ENCODE data around the gene AP4S1. TPM values are rescaled to one million over a fixed set of nuclear protein-coding genes. Genes with fewer than 3 reads are reported as not detected.

AP4S1 gene
- total and polyA plus RNA-seq, 2 of the 8 experiments (the other 6 are each of a cell fraction or from before 2014, with no cell fraction given), result 2.8 to 9.9 TPM

- H3K23ac ChIP-seq (ENCODE audit: insufficient read length), result no peak overlapping the region
- H3K4ac ChIP-seq (replicated peaks; ENCODE audit: insufficient read length, low read depth, low read length), result no peak overlapping the region
- no peak overlapping the region for H2BK15ac ChIP-seq (ENCODE audit: low read length)
- H2BK12ac ChIP-seq (ENCODE audit: low read depth, low read length), result no peak overlapping the region
- H3K9me3 ChIP-seq (ENCODE audit: insufficient read depth in 2 of 2, low read depth in 1 of 2, low read length in 1 of 2), result no peaks in the 10 kb centered on the region
- H4K8ac ChIP-seq (ENCODE audit: extremely low read depth, insufficient read depth, low read length), result no peak overlapping the region
- H3K4me2 ChIP-seq (ENCODE audit: insufficient read depth in 1 of 2, low read depth in 2 of 2, low read length in 2 of 2), result no peak overlapping the region
- no peak overlapping the region for H2AK5ac ChIP-seq (ENCODE audit: low read depth, low read length)
- H3K14ac ChIP-seq (ENCODE audit: insufficient read length), result no peak overlapping the region
- no peak overlapping the region for H3K18ac ChIP-seq (ENCODE audit: extremely low read depth, low read length)
- no peak overlapping the region for H4K91ac ChIP-seq (replicated peaks; ENCODE audit: insufficient read length, low read length)
- peaks cover 0 to 7% (median under 1%) of the 10 kb centered on the region in 4 experiments; a peak in 5 of 7 replicates for H3K4me1 ChIP-seq (replicated peaks in 1 of 4; ENCODE audit: control insufficient read depth in 3 of 4, insufficient read depth in 4 of 4, low read length in 3 of 4)
- no peak overlapping the region for H4K5ac ChIP-seq (ENCODE audit: insufficient read length, low read depth, low read length)
- peaks cover 2 to 13% of the 10 kb centered on the region in 2 experiments for H4K20me1 ChIP-seq (replicated peaks in 1 of 2; ENCODE audit: control insufficient read depth in 1 of 2, insufficient read depth in 2 of 2, low read length in 2 of 2)
- H2BK20ac ChIP-seq (ENCODE audit: low read length), result no peak overlapping the region
- no peak overlapping the region for H2BK120ac ChIP-seq (replicated peaks; ENCODE audit: low read depth, low read length)
- H2BK5ac ChIP-seq (ENCODE audit: low read depth, low read length), result no peak overlapping the region
- no peaks in the 10 kb centered on the region for H3K36me3 ChIP-seq (ENCODE audit: control insufficient read depth in 2 of 4, insufficient read depth in 4 of 4, low read length in 3 of 4)
- H3K23me2 ChIP-seq (ENCODE audit: low read depth, low read length), result no peaks in the 10 kb centered on the region
- no peak overlapping the region for H3K56ac ChIP-seq (replicated peaks; ENCODE audit: insufficient read length, low read depth, low read length)
- TF ChIP-seq CTBP2 (IDR thresholded peaks at IDR 0.05; ENCODE audit: borderline replicate concordance, insufficient read depth, insufficient read length, low read length), result no peak
- TF ChIP-seq SIN3A (conservative IDR thresholded peaks at IDR 0.05 in 1 of 2, IDR thresholded peaks at IDR 0.05 in 1 of 2; ENCODE audit: low read depth in 1 of 2, low read length in 2 of 2), result no peak
- TF ChIP-seq GTF2F1 (IDR thresholded peaks at IDR 0.05; ENCODE audit: borderline replicate concordance, low read depth, low read length), result no peak
- TF ChIP-seq RXRA (IDR thresholded peaks at IDR 0.05; ENCODE audit: insufficient read depth, low read depth, low read length), result no peak
- TF ChIP-seq SP4 (IDR thresholded peaks at IDR 0.05; ENCODE audit: low read length), result no peak
- no peak for TF ChIP-seq HDAC6 (IDR thresholded peaks at IDR 0.05; ENCODE audit: low read depth, low read length)
- no peak for TF ChIP-seq SUZ12 (IDR thresholded peaks at IDR 0.05; ENCODE audit: low read length)
- TF ChIP-seq KDM5A (IDR thresholded peaks at IDR 0.05; ENCODE audit: low read length), result no peak
- no peak for TF ChIP-seq CBX8 (IDR thresholded peaks at IDR 0.05; ENCODE audit: borderline replicate concordance, low read depth, low read length)
- TF ChIP-seq EZH2 (IDR thresholded peaks at IDR 0.05; ENCODE audit: low read depth, low read length, severe bottlenecking), result no peak
- TF ChIP-seq ASH2L (IDR thresholded peaks at IDR 0.05; ENCODE audit: low read length), result no peak
- no peak for TF ChIP-seq TAF7 (optimal IDR thresholded peaks at IDR 0.05; ENCODE audit: borderline replicate concordance, low read depth, low read length)
- H3K27me3 ChIP-seq (replicated peaks in 1 of 4; ENCODE audit: control insufficient read depth in 3 of 4, extremely low read depth in 1 of 4, insufficient read depth in 3 of 4, low read length in 3 of 4), result no peaks in the 10 kb centered on the region
- no peak overlapping the region for H3K9ac ChIP-seq (replicated peaks in 1 of 4; ENCODE audit: extremely low read depth in 1 of 4, low read depth in 3 of 4, low read length in 3 of 4)
- H2AFZ ChIP-seq (ENCODE audit: low read length), result no peak overlapping the region
- FAIRE-seq (no peak), DNase-seq (ENCODE audit: low read depth in 1 of 2, low spot score in 2 of 2) (no peak)
- POLR2A ChIA-PET (ENCODE audit: partially characterized antibody), result no interaction called here
- H3K79me1 ChIP-seq (ENCODE audit: low read depth, low read length), result peaks cover 4% of the 10 kb centered on the region; the same call in 1 of the 2 replicates
- CTCF ChIA-PET (ENCODE audit: partially characterized antibody), result interaction anchor here (1.0 kb wide), 2 partner anchors 9 to 10 kb away, joined by 4 to 6 read pairs; no protein-coding TSS in a partner anchor
- H3K27ac ChIP-seq (ENCODE audit: low read depth, low read length), result no peak overlapping the region
- no peak overlapping the region for H3K4me3 ChIP-seq (ENCODE audit: extremely low read depth in 1 of 4, insufficient read depth in 2 of 4, low read depth in 3 of 4, low read length in 4 of 4)
- peaks cover 3 to 96% of the 10 kb centered on the region in 2 experiments for H3K79me2 ChIP-seq (ENCODE audit: control insufficient read depth in 1 of 2, insufficient read depth in 2 of 2, low read length in 2 of 2)
Measured at GRCh38 chr14:30990770-30991169, 34.7 kb upstream of the AP4S1 start.
